Femur (tissue), 1 donor: ENCODE measurements around the gene RPP25L.
A peak's percentile ranks its signal among the peaks of the same experiment; 100 is the strongest.

ENCODE experiments used
- DNase-seq: peaks from one replicate; pipeline ENCODE4 v3.0.0-alpha.2; 2017

The RPP25L gene

GRCh38 chr9:34637356-34638137, 25.6 kb upstream of the RPP25L start, which contains the start of gene SIGMAR1:
TSS of gene SIGMAR1 (minus strand) at chr9:34637787. CDS start at chr9:34637697, 90 bp downstream.
- DNase-seq = peak; percentile 95

GRCh38 chr9:34636791-34637355, 25.0 kb upstream of the RPP25L start:
- DNase-seq = no peak

GRCh38 chr9:34635556-34635955, 23.7 kb upstream of the RPP25L start:
- DNase-seq = no peak

DNA sequence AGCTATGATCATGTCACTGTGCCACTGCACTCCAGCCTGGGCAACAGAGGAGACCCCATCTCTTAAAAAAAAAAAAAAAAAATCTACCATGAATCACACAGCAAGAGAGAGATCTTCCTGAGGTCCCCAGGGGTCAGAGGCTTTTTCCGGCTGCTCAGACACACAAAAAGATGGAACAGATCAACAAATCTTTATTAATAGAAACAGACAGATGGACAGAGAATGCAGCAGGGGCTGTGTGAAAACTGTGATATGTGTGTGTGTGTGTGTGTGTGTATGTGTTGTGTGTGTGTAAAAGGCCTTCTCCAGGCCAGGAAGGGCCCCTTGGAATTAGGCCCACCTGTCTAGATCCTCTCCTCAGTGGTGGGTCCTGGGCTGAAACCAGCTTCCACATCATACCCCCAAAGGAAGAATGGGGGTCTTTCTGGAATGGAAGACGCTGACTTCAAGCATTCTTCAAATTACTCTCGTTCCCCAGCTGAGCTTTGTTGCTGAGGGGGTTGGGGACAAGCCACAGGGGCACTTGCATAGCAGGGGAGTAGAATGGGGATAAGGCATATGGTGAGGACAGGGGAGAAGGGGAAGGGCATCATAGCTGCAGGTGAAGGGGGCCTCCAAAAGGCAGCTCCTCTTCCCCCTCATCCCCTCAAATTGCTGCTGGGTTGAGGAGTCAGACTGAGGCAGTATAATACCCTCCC, 22.8 kb upstream of the RPP25L start:
- no peak for DNase-seq

DNA sequence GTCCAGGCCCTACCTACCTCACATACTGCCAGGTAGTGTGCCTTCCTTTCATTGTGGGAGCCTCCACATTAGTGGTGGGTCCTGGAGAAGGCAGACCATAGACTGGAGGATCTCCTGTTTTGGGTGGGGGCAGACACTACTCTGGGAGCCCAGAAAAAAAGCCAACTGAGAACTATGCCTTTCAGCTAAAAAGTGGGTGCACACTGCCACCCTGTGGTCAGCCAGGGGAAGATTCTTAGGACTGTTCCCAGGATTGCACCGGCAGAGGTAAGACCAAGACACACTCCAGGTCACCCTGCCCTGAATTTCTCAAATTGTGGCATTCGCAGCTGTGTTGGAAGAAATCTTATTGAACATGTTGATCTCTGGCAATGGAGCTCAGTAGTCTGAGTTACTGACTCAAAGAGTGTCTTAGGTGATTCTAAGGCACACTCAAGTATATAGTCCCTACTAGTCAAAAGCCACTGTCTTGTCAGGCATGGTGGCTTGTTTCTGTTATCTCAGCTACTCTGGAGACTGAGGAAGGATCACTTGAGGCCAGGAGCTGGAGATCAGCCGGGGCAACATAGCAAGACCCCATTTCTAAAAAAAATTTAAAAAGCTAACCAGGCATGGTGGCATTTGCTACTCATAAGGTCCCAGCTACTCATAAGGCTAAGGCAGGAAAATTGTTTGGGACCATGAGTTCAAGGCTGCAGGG, 22.1 kb upstream of the RPP25L start:
- peak; percentile 79 for DNase-seq

- DNase-seq = no peak
Observed at GRCh38 chr9:34633166-34633565, 21.3 kb upstream of the RPP25L start.

DNA sequence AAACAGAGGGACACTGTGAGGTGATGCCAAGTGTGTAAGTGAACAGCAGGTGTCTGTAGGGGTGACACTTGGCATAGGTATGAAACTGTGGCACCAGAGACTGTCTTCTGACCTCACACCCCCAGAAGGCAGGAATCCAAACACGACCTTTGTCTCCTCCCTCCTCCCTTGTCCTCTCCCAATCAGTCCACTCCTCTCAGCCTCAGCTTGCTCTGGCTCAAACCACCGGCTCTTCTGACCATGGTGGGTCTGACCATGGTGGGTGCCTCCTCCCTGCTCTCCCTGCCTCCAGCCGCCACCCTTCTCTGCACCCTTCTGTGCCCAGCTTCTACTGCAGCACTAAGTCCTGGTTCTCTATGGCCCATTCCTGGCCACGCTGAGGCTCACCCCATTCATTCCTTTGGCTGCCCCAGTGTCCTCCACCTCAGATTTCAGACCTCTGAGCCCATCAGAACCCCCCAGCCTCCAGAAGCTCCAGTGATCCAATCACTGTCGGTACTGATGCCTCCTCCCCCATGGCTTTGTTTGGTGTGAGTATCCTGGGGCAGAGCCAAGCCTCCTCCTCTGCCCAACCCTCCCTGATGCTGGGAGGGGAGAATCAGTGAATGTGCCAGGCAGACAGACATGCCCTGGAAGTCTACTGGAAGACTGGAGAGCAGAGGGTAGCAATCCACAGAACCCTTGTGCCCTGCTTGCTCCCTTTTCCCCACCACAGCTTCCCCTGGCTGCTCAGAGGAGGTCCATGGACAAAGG, 18.7 kb upstream of the RPP25L start:
- DNase-seq = no peak

GRCh38 chr9:34629491-34629808, 17.6 kb upstream of the RPP25L start:
- DNase-seq = no peak

DNA sequence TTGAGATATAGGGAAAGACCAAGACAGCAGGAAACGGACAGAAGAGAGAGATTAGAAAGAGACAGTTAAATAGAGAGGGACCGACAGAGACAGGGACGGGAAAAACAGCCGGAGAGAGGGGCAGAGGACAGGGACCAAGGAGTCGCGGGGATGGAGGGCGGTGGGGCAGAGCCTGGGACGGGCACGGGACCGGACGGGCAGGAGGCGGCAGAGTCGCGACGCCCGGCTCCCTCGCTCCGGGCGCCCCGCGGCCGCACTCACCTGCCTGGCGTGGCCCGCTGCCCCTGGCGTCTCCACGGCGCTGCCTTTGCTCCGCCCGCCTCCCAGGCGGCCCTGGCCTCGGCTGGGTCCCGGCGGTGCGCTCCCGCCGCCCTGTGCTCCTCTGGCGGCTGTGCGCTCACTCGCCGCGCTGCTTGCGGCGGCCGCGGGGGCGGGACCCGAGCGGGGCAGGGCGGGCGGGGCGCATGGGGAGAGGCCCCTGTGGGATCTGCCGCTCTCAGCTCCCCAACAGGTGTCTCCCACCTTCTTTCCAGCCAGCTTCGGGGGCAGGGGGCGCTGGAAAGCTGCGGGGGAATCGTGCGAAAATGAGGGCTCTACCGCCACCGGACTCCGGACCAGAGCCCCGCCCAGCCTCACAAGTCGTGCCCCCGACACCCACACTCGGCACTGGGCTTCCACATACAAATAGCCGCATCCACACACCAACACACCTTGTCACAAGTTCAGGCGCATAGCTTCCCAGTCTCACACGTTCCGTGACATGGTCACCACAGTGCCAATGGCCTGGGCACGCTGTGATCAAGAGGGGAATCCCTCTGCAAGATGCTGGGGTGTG, 17.0 kb upstream of the RPP25L start, which contains the start of gene ARID3C:
Gene ARID3C, minus strand, starts transcription at position 411 of the 835 bp plus-strand sequence. CDS start 1,052 bp downstream, outside the sequence.
- no peak for DNase-seq

DNA sequence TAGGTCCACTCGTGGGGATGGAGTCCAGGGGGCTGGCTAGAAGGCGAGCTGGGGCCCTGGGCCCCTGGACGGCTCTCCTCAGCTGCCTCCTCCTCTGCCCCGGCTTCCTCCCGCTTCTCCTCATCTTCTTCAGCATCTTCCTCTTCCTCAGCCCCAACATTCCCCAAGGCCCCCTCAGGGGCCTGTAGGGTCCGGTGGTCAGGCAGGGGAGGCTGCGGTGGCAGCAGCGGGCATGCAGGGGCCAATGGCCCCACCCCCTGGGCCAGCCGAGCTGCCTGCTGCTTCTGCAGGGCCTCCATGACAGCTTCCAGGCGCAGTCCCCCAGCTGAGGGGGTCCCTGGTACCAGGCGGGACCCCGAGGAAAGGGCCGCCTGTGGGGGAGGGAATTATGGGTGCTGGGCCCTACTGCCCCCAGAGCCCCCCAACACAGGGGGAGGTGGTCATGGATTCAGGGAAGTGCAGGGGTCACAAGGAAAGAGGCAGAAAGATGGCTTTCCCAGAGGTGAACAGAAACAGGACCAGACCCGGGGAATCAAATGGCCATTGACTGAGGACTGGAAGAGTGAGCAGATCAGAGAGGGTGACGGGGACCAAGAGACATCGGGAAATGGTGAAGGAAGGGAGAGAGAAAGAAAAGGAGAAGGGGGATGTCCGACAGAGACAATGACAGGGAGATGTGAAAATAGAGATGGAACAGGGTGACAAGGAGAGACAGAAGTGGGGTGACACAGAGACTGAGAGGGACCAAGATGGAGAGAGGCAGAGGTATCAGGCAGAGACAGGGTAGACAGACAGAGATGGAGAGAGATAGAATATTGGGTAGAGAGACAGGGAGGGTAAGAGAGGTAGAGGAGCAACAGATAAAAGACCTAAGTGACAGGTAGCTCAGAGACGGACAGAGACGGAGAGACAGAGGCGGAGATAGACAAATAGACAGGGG, 16.1 kb upstream of the RPP25L start:
- DNase-seq = no peak

DNA sequence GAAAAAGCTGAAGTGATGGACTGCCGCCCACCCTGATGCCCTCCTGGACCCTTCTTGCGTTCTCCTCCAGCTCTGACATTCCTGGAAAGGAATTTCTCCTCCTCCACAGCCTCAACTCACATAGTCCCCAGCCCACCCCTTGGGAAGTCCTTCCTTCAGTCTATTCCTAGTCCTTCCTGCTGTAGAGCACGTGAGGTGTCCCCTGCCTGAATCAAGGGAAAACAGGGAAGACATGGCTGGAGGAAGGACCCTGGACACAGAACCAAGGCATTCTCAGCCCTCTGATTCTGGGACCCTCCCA, 13.2 kb upstream of the RPP25L start:
- DNase-seq = no peak

- DNase-seq = no peak
Observed at GRCh38 chr9:34624475-34625185, 12.7 kb upstream of the RPP25L start.

GRCh38 chr9:34623374-34624235, 11.7 kb upstream of the RPP25L start:
- DNase-seq = no peak

GRCh38 chr9:34620061-34620994, 8.4 kb upstream of the RPP25L start, which contains the start of gene DCTN3:
TSS of gene DCTN3 (minus strand) at chr9:34620495. CDS start at chr9:34620464, 31 bp downstream.
- DNase-seq = peak; percentile 97

GRCh38 chr9:34615132-34615531, 3.2 kb upstream of the RPP25L start:
- no peak for DNase-seq

- peak; percentile 86 for DNase-seq
Observed at GRCh38 chr9:34612788-34613390, 992 bp upstream of the RPP25L start.

GRCh38 chr9:34611251-34611810, 566 bp downstream of the RPP25L start:
- peak; percentile 50 for DNase-seq
